Endothelial cell (in vitro differentiated cells): ENCODE measurements around the gene NACAD. TPM values are rescaled to one million over a fixed set of nuclear protein-coding genes. Genes with fewer than 3 reads are reported as not detected.

Experiments
- DNase-seq: peaks from one replicate; pipeline ENCODE4 v3.0.0; 2021; ENCODE audit warnings: low spot score
- H3K27ac Mint-ChIP-seq: one replicate; pipeline ENCODE4 v1.8.0; 2021; ENCODE audit warnings: mixed read lengths, inconsistent platforms; ENCODE audit not compliant: unreplicated experiment
- H3K27me3 Mint-ChIP-seq: one replicate; pipeline ENCODE4 v1.8.0; 2021; ENCODE audit warnings: mild to moderate bottlenecking, moderate library complexity, mixed read lengths, inconsistent platforms; ENCODE audit not compliant: unreplicated experiment
- H3K36me3 Mint-ChIP-seq: one replicate; pipeline ENCODE4 v1.8.0; 2021; ENCODE audit warnings: mild to moderate bottlenecking, low read depth, mixed read lengths, inconsistent platforms; ENCODE audit not compliant: unreplicated experiment
- H3K4me1 Mint-ChIP-seq: one replicate; pipeline ENCODE4 v1.8.0; 2021; ENCODE audit warnings: mild to moderate bottlenecking, mixed read lengths, inconsistent platforms; ENCODE audit not compliant: unreplicated experiment
- H3K4me3 Mint-ChIP-seq: one replicate; pipeline ENCODE4 v1.8.0; 2021; ENCODE audit warnings: mild to moderate bottlenecking, mixed read lengths, inconsistent platforms; ENCODE audit not compliant: unreplicated experiment
- H3K9me3 Mint-ChIP-seq: one replicate; pipeline ENCODE4 v1.8.0; 2021; ENCODE audit warnings: mixed read lengths, inconsistent platforms; ENCODE audit not compliant: unreplicated experiment
- CTCF ChIP-seq: fragments of 200-600 bp; sonication (generic); IDR thresholded peaks from one replicate; pipeline ENCODE4 v1.5.0; 2021; ENCODE audit warnings: antibody characterized with exemption; ENCODE audit not compliant: unreplicated experiment
- total RNA-seq: library from RNA; stranded (reverse); fragmentation: NEBNext Ultra II Directional; extraction: Animal tissue kit (Norgen Biotek cat#: 25700); gene quantifications from one replicate; pipeline ENCODE4 v1.2.1, GENCODE V29; 2021; ENCODE audit not compliant: unreplicated experiment

The NACAD gene
- total RNA-seq, 1 donor from 2014 or later = 3.5 TPM

- Mint-ChIP-seq H3K9me3 (no peaks in the 10 kb centered on the region), H3K36me3 (peaks cover 8% of the 10 kb centered on the region), H3K27me3 (no peaks in the 10 kb centered on the region), H3K4me1 (no peaks in the 10 kb centered on the region), H3K27ac (no peak overlapping the region), H3K4me3 (no peak overlapping the region)
- DNase-seq = no peak
- TF ChIP-seq CTCF = no peak
These were observed 40.0 kb downstream of the NACAD start for GRCh38 chr7:45048748-45049147.

DNA sequence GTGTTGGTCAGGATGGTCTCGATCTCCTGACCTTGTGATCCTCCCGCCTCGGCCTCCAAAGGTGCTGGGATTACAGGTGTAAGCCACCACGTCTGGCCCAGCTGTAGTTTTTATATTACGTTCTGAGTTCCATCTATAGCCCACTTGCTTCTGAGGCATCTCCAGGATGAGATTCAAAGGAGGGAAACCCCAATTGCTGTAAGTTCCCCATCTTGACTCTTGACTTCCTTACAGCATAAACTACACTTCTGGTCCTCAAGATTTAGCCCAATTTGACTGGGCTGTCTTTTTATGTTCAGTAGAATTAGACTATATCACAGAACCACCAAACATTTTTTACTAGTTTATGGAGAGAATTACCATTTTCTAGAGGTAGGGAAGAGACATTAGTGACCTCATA lies 44.4 kb downstream of the NACAD start:
- Mint-ChIP-seq H3K36me3 (peaks cover 20% of the 10 kb centered on the region), H3K4me3 (no peak overlapping the region), H3K9me3 (no peaks in the 10 kb centered on the region), H3K27me3 (no peaks in the 10 kb centered on the region), H3K27ac (no peak overlapping the region), H3K4me1 (no peaks in the 10 kb centered on the region)
- DNase-seq = no peak
- TF ChIP-seq CTCF = no peak

GRCh38 chr7:45039106-45039505 lies 49.7 kb downstream of the NACAD start:
- Mint-ChIP-seq H3K4me3 (no peak overlapping the region), H3K36me3 (peaks cover 28% of the 10 kb centered on the region), H3K27me3 (no peaks in the 10 kb centered on the region), H3K4me1 (peaks cover 9% of the 10 kb centered on the region), H3K27ac (no peak overlapping the region), H3K9me3 (no peaks in the 10 kb centered on the region)
- no peak for TF ChIP-seq CTCF
- no peak for DNase-seq

GRCh38 chr7:45037876-45038275 lies 50.9 kb downstream of the NACAD start:
- no peaks in the 10 kb centered on the region for H3K9me3 Mint-ChIP-seq
- peaks cover 9% of the 10 kb centered on the region for H3K4me1 Mint-ChIP-seq
- peaks cover 24% of the 10 kb centered on the region for H3K36me3 Mint-ChIP-seq

DNA sequence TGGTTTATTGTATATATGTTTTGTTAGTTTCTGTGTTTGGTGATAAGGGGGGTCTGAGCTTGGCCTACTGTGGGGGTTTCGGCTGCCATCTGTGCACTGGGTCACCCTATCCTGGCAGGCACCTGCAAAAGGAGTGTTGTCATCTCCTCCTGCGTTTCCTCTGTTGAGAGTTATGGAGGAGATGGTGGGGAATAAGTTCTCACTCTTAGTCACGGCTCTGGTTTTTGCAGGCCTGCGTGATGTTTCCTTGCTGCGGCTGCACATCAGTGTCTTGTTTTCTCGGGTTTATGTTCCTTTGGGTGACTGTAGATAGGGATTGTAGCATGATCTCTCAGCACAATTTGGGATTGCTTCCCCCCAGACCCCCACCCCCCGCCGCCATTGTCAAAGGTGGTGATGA lies 52.0 kb downstream of the NACAD start:
- H3K4me3 Mint-ChIP-seq = no peak overlapping the region
- no peak for TF ChIP-seq CTCF
- no peaks in the 10 kb centered on the region for H3K27me3 Mint-ChIP-seq
- no peaks in the 10 kb centered on the region for H3K9me3 Mint-ChIP-seq
- peaks cover 19% of the 10 kb centered on the region for H3K36me3 Mint-ChIP-seq
- H3K4me1 Mint-ChIP-seq = peaks cover 9% of the 10 kb centered on the region
- no peak for DNase-seq
- no peak overlapping the region for H3K27ac Mint-ChIP-seq

More at GRCh38 chr7:45037876-45038275, 50.9 kb downstream of the NACAD start:
- no peak overlapping the region for H3K27ac Mint-ChIP-seq
- DNase-seq = no peak
- no peaks in the 10 kb centered on the region for H3K27me3 Mint-ChIP-seq
- no peak overlapping the region for H3K4me3 Mint-ChIP-seq
- no peak for TF ChIP-seq CTCF
